Measurements from ENCODE around the gene DEPDC5. TPM values are rescaled to one million over a fixed set of nuclear protein-coding genes. Genes with fewer than 3 reads are reported as not detected.
A peak's percentile ranks its signal among the peaks of the same experiment; 100 is the strongest.

The DEPDC5 gene
- total RNA-seq, 4 donors from 2014 or later, result 18.0 to 33.9 (median 23.5) TPM

- Histone ChIP-seq H3K27me3 (no peaks in the 10 kb centered on the region), H3K27ac (peak overlapping the region in 3 of 4 donors; percentile 1 to 78 (median 68)), H3K4me3 (no peak overlapping the region), H3K4me1 (peaks cover 0 to 77% (median 49%) of the 10 kb centered on the region in 4 donors), H3K36me3 (peaks cover 0 to 32% (median 0%) of the 10 kb centered on the region in 3 donors), H3K9me3 (no peaks in the 10 kb centered on the region)
- DNase-seq (ENCODE audit: low spot score in 2 of 2), result no peak
- 73 to 75% methylated on average over 8 of the region's 8 CpGs for WGBS, 2 donors
- TF ChIP-seq EP300 (IDR thresholded peaks at IDR 0.05) (no peak), POLR2A (IDR thresholded peaks at IDR 0.05) (no peak), CTCF (IDR thresholded peaks at IDR 0.05) (no peak)
Measured at GRCh38 chr22:31951194-31952093, 197.6 kb downstream of the DEPDC5 start.

- whole genome bisulfite sequencing, 2 donors, result 71 to 73% methylated on average over 2 of the region's 2 CpGs
- no peaks in the 10 kb centered on the region for H3K27me3 ChIP-seq
- TF ChIP-seq CTCF (IDR thresholded peaks at IDR 0.05), result no peak
- TF ChIP-seq EP300 (IDR thresholded peaks at IDR 0.05), result no peak
- no peak for TF ChIP-seq POLR2A (IDR thresholded peaks at IDR 0.05)
- H3K36me3 ChIP-seq, result peaks cover 0 to 38% (median 0%) of the 10 kb centered on the region in 3 donors
- DNase-seq (ENCODE audit: low spot score in 2 of 2), result no peak
- peak overlapping the region in 2 of 4 donors; percentile 68 to 78 for H3K27ac ChIP-seq
- H3K9me3 ChIP-seq, result no peaks in the 10 kb centered on the region
- peaks cover 0 to 71% (median 43%) of the 10 kb centered on the region in 4 donors for H3K4me1 ChIP-seq
- H3K4me3 ChIP-seq, result no peak overlapping the region
Measured at GRCh38 chr22:31952094-31952401, 198.2 kb downstream of the DEPDC5 start.

GRCh38 chr22:31952472-31952871 lies 198.7 kb downstream of the DEPDC5 start:
- no peak overlapping the region for H3K4me3 ChIP-seq
- H3K9me3 ChIP-seq, result no peaks in the 10 kb centered on the region
- H3K4me1 ChIP-seq, result peaks cover 0 to 67% (median 40%) of the 10 kb centered on the region in 4 donors
- 34 to 48% methylated on average over 2 of the region's 2 CpGs for WGBS, 2 donors
- H3K27ac ChIP-seq, result peak overlapping the region in 2 of 4 donors; percentile 68 to 78
- DNase-seq (ENCODE audit: low spot score in 2 of 2), result no peak
- peaks cover 0 to 41% (median 0%) of the 10 kb centered on the region in 3 donors for H3K36me3 ChIP-seq
- TF ChIP-seq EP300 (IDR thresholded peaks at IDR 0.05) (no peak), CTCF (IDR thresholded peaks at IDR 0.05) (no peak), POLR2A (IDR thresholded peaks at IDR 0.05) (no peak)
- H3K27me3 ChIP-seq, result no peaks in the 10 kb centered on the region

GRCh38 chr22:31953261-31953660 lies 199.4 kb downstream of the DEPDC5 start:
- DNase-seq (ENCODE audit: low spot score in 2 of 2), result no peak
- H3K4me1 ChIP-seq, result peaks cover 0 to 59% (median 37%) of the 10 kb centered on the region in 4 donors
- H3K4me3 ChIP-seq, result no peak overlapping the region

More at GRCh38 chr22:31953261-31953660, 199.4 kb downstream of the DEPDC5 start:
- 82 to 89% methylated on average over 3 of the region's 3 CpGs for WGBS, 2 donors
- H3K9me3 ChIP-seq, result no peaks in the 10 kb centered on the region
- H3K27me3 ChIP-seq, result no peaks in the 10 kb centered on the region
- TF ChIP-seq POLR2A (IDR thresholded peaks at IDR 0.05), result no peak
- TF ChIP-seq EP300 (IDR thresholded peaks at IDR 0.05), result no peak
- TF ChIP-seq CTCF (IDR thresholded peaks at IDR 0.05), result no peak
- H3K27ac ChIP-seq, result peak overlapping the region; percentile 11 to 78 (median 48)
- H3K36me3 ChIP-seq, result peaks cover 0 to 41% (median 0%) of the 10 kb centered on the region in 3 donors

Measured in tibial nerve (tissue), 4 donors.